GM21515 (cell line): ENCODE measurements around the gene TRERF1.
"Not testable (repeated sequence)": the region's sequence is repeated elsewhere in the genome, so short reads cannot be mapped to it uniquely, and the experiment has no call there.

Experiments used
- ATAC-seq: cut with Tn5 transposase; IDR thresholded peaks from one replicate; pipeline ENCODE4 v1.9.1; 2021; ENCODE audit not compliant: unreplicated experiment

Gene TRERF1

DNA sequence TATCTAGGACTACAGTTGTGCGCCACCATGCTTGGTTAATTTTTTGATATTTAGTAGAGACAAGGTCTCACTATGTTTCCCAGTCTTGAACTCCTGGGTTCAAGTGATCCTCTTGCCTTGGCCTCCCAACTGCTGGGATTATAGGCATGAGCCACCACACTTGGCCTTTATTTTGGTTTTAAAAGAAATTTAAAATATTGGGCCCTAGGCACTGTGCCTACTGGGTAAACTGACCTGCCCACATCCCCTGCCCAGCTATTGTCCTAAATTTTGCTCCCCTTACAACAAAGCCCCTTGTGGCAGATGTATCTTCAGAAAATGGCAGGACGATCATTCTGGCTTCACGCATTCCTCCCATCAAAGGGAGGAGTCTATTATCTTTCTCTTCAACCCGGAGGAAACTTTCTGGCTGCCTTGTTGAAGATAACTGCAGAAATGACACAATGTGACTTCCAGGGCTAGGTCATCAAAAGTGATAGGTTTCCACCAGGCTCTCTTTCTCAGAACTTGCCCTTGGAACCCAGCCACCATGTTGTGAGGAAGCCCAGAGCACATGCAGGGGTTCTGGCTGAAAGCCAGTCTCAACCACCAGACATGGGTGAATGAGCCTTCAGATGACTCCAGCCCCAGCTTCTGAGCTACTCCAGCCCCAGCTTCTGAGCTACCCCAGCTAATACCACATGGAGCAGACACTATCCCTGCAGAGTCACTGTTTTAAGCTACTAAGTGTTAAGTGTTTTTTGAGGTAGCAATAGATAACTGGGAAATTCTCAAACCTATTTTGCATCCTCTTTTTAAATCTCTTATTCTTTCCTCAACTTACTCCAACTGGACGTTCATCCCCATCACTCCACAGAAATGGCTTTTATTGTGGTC is 252.4 kb downstream of the TRERF1 start:
- no peak for ATAC-seq

DNA sequence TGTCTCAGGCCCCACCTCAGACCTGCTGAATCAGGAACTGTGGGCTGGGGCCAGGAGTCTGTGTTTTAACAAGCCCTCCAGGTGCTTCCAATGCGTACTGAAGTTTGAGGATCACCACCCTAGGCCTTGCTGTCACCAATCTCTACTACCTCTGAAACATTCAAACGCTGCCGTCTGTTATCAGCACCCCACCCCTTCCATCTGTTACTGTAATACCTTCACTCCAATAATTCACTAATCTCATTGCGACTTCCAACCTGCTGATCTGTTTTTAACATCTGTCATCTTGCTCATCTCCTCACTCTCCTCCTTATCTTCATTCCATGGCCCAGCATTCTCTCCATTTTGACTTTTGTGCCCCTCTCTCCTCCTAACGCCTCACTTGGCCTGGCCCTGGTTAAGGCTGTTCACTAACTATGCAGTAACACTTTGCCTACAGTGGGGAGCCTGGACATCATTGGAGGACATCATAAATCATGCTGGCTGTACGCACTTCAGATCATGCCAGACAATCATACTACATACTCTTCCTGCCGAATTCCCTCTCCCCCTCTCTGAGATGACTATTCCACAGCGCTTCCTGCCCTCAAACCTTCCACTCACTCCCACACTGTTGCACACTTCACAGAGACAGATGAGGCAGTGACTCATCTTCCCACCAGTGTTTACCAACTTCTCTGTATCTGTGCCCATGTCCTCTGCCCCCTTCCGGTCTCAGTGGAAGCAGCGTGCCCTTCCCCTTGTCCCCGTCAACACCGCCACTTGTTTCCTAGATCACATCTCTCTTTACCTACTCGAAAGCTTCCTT is 254.0 kb downstream of the TRERF1 start:
- no peak for ATAC-seq

DNA sequence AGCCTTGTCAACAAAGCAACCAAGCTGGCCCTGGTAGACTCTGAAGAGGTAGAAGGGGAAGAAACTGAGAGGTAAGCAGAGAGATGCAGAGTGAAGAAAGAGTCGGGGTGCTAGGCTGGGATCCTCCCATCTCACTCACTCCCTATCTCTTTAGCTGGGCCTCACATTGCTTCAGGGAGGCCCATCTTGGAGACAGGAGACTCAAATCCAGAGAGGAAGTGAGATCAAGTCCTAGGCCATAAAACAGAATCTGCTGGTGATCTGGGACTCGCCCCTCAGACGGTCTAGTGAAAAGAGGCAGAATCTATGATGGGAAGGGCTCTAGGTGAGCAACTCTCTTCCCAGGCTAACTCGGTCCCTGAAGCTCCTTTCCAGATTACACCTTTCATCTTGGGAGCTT is 256.3 kb downstream of the TRERF1 start:
- no peak for ATAC-seq

DNA sequence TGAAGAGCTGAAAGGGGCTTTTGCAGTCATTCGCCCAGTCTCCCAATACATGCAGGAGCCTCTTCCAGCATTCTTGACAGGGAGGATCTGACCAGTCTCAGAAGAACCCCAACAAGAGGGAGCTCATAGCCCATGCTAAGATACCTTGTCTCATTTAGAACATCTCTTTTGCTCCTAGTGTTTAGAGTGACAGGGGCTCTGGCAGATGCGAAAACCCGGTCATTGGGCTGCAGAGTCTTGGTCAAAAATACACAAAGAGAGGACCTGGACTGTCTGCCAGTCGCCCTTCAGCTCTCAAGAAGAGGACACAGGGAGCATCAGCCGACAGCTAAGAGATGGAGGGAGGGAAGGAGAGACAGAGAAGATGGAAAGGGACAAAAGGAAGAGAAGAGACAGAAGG is 257.7 kb downstream of the TRERF1 start:
- ATAC-seq, result no peak

DNA sequence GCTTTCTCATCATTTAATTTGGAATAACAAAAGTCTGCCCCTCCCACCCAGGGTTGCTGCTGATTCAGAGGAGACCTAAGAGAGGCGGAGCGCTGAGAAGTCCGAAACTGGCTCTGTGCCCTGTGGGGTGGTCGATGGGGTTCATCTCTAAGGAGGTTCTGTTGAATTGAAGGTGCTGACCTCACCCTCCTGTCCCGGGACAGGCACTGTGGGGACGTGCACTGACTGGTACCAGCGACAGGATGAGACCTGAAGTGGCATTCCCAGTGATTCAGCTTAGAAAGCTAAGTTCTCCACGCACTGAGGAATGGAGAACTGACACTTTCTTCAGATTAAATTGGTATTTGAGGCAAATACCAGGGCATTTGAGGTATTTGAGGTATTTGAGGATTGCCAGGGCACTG is 258.2 kb downstream of the TRERF1 start:
- ATAC-seq, result no peak

DNA sequence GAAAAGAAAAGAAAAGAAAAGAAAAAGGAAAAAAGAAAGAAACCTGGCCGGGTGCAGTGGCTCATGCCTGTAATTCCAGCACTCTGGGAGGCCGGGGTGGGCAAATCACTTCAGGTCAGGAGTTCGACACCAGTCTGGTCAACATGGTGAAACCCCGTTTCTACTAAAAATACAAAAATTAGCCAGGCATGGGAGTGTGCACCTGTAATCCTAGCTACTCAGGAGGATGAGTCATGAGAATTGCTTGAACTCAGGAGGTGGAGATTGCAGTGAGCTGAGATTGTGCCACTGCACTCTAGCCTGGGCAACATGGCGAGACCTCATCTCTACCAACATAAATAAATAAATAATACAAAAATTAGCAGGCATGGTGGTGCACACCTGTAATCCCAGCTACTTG is 259.3 kb downstream of the TRERF1 start:
- ATAC-seq, result not testable (repeated sequence)

DNA sequence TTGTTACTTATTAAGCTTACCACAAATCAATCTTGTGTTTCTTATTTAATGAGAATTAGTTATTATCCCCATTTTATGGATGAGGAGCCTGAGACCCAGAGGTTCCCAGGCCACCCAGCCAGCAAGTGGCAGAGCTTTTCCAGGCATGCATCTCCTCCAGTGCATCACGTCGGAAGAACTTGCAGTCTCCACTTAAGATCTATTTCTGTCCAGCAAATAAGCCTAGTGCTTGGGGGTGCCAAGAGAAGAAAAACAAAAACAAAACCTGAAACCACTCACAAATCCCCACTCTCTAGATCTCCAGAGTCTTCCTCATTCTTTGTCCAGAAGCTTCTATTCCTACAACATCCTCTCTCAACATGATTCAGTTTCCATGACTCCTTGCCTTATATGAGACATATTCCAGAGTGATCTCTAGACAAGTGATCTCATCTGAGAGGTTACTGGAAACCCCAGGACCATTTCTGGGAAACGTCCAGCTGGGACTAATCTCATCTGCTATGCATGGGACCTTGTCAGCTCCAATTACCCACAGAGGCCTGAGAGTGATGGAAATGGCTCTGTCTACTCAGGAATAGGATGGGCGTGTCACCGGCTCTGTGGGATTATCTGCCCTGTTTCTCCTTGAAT is 261.1 kb downstream of the TRERF1 start:
- ATAC-seq, result no peak

DNA sequence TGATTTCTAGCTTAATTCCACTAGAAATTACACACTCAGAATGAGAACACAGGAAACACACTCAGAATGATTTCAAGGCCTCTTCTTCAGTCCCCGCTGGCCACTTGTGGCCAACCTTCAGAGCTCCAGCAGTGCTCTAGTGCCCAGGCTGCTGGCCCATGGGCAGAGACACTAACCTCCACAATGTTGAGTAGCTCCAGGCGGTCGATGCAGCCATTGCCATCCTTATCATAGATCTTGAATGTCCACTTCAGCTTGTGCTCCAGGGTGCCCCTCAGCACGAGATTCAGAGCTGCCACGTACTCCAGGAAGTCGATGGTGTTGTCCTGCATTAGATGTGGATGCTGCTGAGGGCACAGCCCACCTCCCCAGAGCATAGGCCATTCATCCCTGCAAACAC is 263.3 kb downstream of the TRERF1 start:
- ATAC-seq, result no peak

DNA sequence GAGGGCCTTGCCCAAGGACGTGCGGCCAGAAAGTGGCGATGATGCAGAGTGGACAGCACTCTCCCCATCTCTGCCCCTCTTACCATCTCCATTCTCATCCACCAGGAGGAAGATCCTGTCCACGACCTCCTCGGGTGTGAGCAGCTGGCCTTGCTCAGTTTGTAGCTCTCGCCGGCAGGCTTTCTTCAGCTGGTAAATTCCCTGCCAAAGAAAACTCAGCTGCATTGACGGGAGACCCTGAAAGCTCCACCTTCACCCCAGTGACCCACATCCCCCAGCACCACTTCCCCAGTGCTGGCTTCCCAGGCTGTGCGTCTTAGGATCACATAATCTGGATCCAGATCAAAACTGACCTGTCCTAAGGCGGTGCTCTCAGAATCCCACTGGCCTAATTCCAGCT is 266.1 kb downstream of the TRERF1 start:
- ATAC-seq, result no peak

DNA sequence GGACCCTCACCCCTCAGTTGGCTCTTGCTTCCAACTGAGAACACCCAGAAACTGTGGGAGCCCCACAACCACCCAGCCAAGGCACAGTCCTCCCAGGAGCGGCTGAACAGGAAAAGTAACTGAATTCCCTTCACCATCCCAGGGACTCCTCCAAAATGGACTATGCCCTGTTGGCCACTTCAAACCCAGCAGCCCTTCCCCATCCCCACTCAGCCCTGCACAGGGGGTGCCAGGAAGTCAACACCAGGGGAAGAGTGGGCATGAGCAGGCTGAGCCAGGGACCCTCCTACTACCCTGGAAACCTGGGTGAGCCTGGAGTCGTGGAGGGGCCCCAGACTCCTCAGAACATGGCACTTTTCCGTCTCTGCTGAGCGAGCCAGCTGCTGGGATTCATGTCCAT is 267.3 kb downstream of the TRERF1 start:
- ATAC-seq, result no peak

DNA sequence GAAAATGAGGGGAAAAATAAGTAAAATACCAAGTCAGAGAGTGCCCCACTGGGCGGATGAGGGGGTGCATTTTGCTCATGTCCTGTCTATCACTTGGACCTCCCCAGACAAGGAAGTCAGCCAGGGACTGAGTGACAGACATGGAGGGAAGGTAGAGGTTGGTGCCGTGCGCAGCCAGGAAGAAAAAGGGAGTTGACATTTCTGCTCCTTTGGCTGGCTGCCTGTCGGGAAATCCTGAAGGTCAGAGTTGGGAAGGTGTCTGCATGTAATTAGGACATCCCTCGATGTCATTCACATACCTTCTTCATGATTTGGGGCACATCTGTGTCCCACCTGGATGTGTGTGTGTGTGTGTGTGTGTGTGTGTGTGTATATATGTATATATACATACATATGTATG is 269.6 kb downstream of the TRERF1 start:
- no peak for ATAC-seq

DNA sequence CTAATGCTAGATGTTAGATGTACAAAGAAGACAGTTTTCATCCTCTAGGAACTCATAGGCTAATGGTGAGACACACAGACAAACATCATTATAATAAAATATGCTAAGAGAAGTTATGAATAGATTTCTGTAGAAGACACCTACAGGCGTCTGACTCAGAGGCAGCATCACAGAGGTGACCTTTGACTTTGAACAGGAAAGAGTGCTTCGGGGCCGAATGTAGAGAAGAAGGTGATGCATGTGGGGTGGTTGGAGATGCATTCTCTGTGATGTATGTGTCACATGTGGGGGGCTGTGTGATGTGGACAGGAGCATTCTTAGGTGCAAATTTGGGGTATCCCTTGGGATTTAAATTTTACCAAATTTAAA is 271.8 kb downstream of the TRERF1 start:
- ATAC-seq, result no peak

DNA sequence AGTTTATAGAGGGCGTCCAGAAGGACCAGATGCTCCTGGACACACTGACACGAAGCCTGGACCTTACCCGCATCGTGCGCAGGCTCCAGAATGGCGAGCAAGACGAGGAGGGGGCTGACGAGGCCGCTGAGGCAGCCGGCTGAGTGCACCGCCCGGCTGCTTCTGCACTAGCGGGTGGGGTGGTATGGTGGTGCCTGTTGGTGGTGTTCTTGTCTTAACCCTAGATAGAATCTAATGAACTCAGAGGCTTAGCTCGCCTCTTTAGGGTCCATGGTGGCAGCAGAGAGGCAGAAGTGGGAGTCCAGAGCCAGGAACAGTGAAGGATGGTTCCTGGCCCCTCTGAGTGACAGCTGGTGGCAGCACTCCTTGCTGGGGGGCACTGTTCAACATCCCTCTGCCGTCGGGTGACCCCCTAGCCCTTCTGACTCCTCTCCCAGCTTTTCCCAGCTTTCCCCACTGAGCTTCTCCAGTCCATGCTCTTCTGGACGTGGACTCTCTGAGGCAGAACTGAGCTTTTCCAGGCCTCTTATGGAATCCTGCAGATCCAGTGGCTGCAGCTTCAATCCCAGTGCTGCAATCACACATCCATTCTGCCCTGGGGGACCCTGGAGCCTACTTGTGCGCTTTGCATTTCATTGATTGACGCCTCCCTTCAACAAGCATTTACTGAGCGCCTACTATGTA is 272.3 kb downstream of the TRERF1 start:
- ATAC-seq, result no peak

DNA sequence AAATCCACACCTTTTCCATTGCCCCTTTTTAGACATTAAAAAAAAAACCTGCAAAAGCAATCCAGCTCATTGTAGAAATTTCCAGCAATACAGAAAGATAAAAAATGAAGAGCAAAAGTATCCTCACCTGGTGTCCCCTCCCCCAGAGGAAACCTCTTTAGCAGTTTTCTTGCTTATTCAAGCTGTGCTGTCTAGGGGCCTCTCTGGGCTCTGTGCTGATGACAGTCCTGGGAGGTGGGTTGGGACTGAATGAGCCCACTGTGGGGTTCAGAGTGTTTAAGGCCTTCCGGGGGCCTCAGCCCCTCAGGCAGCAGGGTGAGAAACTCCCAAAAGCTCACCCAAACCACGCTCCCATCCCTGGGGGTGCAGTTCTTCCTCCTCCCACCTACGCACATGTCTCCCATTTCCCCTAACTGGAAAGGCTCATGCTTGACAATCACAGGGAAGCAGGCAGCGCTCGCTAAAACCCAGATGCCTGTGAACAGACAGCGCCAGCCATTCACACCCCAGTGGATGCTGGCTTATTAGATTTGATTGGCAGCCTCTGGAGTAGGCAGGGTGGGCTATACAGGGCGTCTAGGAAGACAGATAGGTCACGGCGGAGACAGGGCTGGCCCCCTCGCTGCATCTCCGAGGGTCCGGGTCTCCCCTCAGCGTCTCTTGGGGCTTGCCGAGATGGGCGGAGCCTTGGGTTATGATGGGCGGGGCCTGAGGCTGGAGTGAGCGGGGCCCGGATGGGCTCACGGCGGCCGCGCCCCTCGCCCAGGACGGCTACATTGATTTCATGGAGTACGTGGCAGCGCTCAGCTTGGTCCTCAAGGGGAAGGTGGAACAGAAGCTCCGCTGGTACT is 274.0 kb downstream of the TRERF1 start:
- no peak for ATAC-seq

DNA sequence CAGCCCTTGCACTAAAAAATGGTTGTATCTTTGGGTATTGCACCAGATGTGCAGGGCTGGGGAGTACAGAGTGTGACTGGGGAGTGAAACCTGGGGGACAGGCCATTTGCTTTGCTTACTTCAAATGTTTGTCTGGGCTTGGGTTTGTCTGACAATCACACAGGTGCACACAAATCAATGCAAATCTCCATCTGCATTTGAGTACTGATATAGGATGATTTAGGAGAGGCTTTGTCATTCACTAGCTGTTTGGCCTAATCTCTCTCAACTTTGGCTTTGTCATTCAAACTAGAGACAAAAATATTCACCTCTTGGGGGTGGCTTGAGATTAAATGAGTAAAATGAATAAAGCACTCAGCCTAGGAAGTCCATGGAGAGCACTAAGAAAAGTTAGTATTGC is 274.7 kb downstream of the TRERF1 start:
- ATAC-seq, result no peak

DNA sequence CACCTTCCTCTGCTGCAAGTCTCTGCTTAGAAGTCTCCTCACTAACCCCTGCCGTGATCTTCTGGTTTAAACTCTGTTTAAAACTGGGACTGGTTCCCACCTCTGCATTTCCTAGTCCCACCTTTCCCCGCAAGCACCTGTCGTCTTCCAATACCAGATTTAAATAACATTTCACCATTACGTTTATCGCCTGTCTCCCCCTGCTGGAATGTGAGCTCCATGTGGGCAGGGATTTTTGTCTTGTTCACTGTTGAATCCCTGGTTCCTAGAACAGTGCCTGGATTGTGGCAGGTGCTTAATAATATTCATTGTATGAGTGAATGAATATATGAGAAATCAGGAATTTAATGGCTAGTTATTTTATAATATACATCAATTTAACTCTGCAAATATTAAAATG is 275.9 kb downstream of the TRERF1 start:
- ATAC-seq, result no peak
